MCF 10A (cell line): ENCODE data around the gene TSPAN19. TPM values are rescaled to one million over a fixed set of nuclear protein-coding genes. Genes with fewer than 3 reads are reported as not detected.
"Not testable (repeated sequence)": the region's sequence is repeated elsewhere in the genome, so short reads cannot be mapped to it uniquely, and the experiment has no call there.

Experiments used
- BruUV-seq: library from RNA; stranded (reverse); fragments of 400-500 nt; replicated peaks from 2 replicates; lab custom pipeline; 2021; lab: Mats Ljungman, UMichigan
- CTCF ChIA-PET: fragments of 300-600 bp; sonication (Branson Sonifier 250); formaldehyde crosslinking; extraction: SDS; loops from one replicate; lab custom pipeline; 2021; ENCODE audit warnings: antibody characterized with exemption, inconsistent platforms; lab: Yijun Ruan, JAX
- POLR2A ChIA-PET: fragments of 300-600, 350-650 bp; sonication (Branson Sonifier 250); formaldehyde crosslinking; extraction: SDS; loops from one replicate; lab custom pipeline; 2020; ENCODE audit warnings: antibody characterized with exemption, inconsistent platforms; lab: Yijun Ruan, JAX
- DNase-seq: peaks from one replicate; pipeline ENCODE4 v3.0.0-alpha.2; 2018; ENCODE audit not compliant: unreplicated experiment
- H3K27ac Mint-ChIP-seq: one replicate; pipeline ENCODE4 v1.8.0; 2022; ENCODE audit warnings: mild to moderate bottlenecking, low read depth, mixed read lengths; ENCODE audit not compliant: unreplicated experiment
- H3K27me3 Mint-ChIP-seq: one replicate; pipeline ENCODE4 v1.8.0; 2022; ENCODE audit warnings: mixed read lengths; ENCODE audit not compliant: insufficient read depth, unreplicated experiment
- H3K36me3 Mint-ChIP-seq: one replicate; pipeline ENCODE4 v1.8.0; 2022; ENCODE audit warnings: mild to moderate bottlenecking, moderate library complexity, mixed read lengths; ENCODE audit not compliant: insufficient read depth, unreplicated experiment
- H3K4me1 Mint-ChIP-seq: one replicate; pipeline ENCODE4 v1.8.0; 2022; ENCODE audit warnings: mixed read lengths; ENCODE audit not compliant: insufficient read depth, unreplicated experiment
- H3K4me3 Mint-ChIP-seq: one replicate; pipeline ENCODE4 v1.8.0; 2022; ENCODE audit warnings: mild to moderate bottlenecking, moderate library complexity, mixed read lengths; ENCODE audit not compliant: unreplicated experiment
- H3K9me3 Mint-ChIP-seq: one replicate; pipeline ENCODE4 v1.8.0; 2022; ENCODE audit warnings: mixed read lengths; ENCODE audit not compliant: unreplicated experiment
- intact Hi-C: fragments of 100-400 bp; cut with micrococcal nuclease; formaldehyde crosslinking; loops from 2 replicates; pipeline ENCODE4 v1.14.1; 2022
- total RNA-seq: library from RNA; stranded (reverse); gene quantifications from 2 replicates; pipeline ENCODE4 v1.2.3, GENCODE V29; 2022
- TF ChIP-seq, protein P1 (sequence below): fragments of 200-600 bp; IDR thresholded peaks from one replicate; pipeline ENCODE4 v1.8.0; 2022; ENCODE audit warnings: antibody characterized with exemption, mild to moderate bottlenecking; ENCODE audit not compliant: unreplicated experiment

The TSPAN19 gene
- total RNA-seq, 1 experiment from 2014 or later, result 0.63 TPM

DNA sequence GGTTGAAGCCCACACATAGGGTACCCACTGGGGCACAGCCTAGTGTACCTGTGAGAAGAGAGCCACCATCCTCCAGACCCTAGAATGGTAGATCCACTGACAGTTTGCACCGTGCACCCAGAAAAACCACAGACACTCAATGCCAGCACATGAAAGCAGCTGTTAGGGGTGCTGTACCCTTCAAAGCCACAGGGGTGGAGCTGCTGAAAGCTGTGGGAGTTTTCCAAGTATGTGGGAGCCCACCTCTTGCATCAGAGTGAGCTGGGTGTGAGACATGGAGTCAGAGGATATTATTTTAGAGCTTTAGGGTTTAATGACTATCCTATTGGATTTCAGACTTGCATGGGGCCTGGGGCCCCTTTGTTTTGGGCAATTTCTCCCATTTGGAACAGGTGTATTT, 30.5 kb downstream of the TSPAN19 start:
- Mint-ChIP-seq H3K36me3 (no peaks in the 10 kb centered on the region), H3K4me3 (no peak overlapping the region), H3K27ac (no peak overlapping the region), H3K9me3 (no peaks in the 10 kb centered on the region), H3K4me1 (peaks cover 11% of the 10 kb centered on the region), H3K27me3 (no peaks in the 10 kb centered on the region)
- no TSS peak for BruUV-seq
- ChIA-PET POLR2A (no interaction called here), CTCF (interaction anchor here (0.6 kb wide), 1 partner anchor 73 kb away, joined by 3 read pairs; no protein-coding TSS in a partner anchor)
- TF ChIP-seq, protein P1, sequence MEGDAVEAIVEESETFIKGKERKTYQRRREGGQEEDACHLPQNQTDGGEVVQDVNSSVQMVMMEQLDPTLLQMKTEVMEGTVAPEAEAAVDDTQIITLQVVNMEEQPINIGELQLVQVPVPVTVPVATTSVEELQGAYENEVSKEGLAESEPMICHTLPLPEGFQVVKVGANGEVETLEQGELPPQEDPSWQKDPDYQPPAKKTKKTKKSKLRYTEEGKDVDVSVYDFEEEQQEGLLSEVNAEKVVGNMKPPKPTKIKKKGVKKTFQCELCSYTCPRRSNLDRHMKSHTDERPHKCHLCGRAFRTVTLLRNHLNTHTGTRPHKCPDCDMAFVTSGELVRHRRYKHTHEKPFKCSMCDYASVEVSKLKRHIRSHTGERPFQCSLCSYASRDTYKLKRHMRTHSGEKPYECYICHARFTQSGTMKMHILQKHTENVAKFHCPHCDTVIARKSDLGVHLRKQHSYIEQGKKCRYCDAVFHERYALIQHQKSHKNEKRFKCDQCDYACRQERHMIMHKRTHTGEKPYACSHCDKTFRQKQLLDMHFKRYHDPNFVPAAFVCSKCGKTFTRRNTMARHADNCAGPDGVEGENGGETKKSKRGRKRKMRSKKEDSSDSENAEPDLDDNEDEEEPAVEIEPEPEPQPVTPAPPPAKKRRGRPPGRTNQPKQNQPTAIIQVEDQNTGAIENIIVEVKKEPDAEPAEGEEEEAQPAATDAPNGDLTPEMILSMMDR, result no peak
- intact Hi-C loops, result no loop called here
- no peak for DNase-seq

DNA sequence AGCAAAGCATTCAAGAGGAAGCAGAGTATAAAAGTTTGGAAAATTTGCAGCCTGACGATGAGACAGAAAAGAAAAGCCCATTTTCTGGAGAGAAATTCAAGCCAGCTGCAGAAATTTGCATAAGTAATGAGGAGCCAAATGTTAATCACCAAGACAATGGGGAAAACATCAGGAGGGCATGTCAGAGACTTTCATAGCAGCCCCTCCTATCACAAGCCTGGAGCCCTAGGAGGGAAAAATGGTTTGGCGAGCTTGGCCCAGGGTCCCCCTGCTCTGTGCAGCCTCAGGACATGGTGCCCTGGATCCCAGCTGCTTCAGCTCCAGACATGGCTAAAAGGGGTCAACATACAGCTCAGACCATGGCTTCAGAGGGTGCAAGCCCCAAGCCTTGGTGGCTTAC, 31.0 kb downstream of the TSPAN19 start:
- H3K27ac Mint-ChIP-seq, H3K4me3 Mint-ChIP-seq, H3K27me3 Mint-ChIP-seq, POLR2A ChIA-PET, H3K36me3 Mint-ChIP-seq, H3K9me3 Mint-ChIP-seq, DNase-seq, BruUV-seq, intact Hi-C loops: not testable (repeated sequence)
- CTCF ChIA-PET, result interaction anchor here (0.6 kb wide), 1 partner anchor 72 kb away, joined by 3 read pairs; no protein-coding TSS in a partner anchor
- H3K4me1 Mint-ChIP-seq, result peaks cover 11% of the 10 kb centered on the region

DNA sequence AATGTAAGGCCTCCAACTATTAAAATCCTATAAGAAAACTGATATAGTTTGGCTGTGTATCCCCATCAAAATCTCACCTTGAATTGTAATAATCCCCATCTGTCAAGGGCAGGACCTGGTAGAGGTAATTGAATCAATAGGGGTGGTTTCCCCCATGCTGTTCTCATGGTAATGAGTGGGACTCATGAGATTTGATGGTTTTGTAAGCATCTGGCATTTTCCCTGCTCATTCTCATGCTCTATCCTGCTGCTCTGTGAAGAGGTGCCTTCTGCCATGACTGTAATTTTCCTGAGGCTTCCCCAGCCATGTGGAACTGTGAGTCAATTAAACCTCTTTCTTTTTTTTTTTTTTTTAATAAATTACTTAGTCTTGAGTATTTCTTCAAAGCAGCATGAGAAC, 31.9 kb downstream of the TSPAN19 start:
- intact Hi-C loops, result no loop called here
- TF ChIP-seq, protein P1, result no peak
- Mint-ChIP-seq H3K36me3 (no peaks in the 10 kb centered on the region), H3K27me3 (no peaks in the 10 kb centered on the region), H3K4me3 (no peak overlapping the region), H3K4me1 (peaks cover 11% of the 10 kb centered on the region), H3K9me3 (no peaks in the 10 kb centered on the region), H3K27ac (no peak overlapping the region)
- ChIA-PET POLR2A (no interaction called here), CTCF (no interaction called here)
- no peak for DNase-seq
- no TSS peak for BruUV-seq

DNA sequence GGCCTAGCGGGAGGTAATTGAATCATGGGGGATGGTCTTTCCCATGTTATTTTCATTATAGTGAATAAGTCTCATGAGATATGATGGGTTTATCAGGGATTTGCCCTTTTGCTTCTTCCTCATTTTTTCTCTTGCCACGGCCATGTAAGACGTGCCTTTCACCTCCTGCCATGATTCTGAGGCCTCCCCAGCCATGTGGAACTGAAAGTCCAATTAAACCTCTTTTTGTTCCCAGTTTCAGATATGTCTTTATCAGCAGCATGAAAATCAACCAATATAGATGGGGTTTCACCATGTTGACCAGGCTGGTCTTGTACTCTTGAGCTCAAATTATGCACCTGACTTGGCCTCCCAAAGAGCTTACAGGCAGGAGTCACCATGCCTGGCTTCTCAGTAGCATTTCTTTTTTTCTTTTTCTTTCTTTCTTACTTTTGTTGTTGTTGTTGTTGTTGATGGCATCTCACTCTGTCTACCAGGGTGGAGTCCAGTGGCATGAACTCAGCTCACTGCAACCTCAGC, 33.2 kb downstream of the TSPAN19 start:
- no peaks in the 10 kb centered on the region for H3K36me3 Mint-ChIP-seq
- ChIA-PET POLR2A (interaction anchor here (0.7 to 0.9 kb wide), 2 partner anchors 18 to 28 kb away, joined by 4 to 6 read pairs; no protein-coding TSS in a partner anchor), CTCF (interaction anchor here (0.7 to 1.4 kb wide), 3 partner anchors 9 to 29 kb away, joined by 3 read pairs; no protein-coding TSS in a partner anchor)
- TF ChIP-seq, protein P1, result no peak
- DNase-seq, result no peak
- no TSS peak for BruUV-seq
- no peak overlapping the region for H3K4me3 Mint-ChIP-seq
- H3K27ac Mint-ChIP-seq, result no peak overlapping the region
- H3K27me3 Mint-ChIP-seq, result no peaks in the 10 kb centered on the region
- H3K9me3 Mint-ChIP-seq, result no peaks in the 10 kb centered on the region
- intact Hi-C loops, result no loop called here
- peaks cover 9% of the 10 kb centered on the region for H3K4me1 Mint-ChIP-seq
